Keratinocyte (primary cell): ENCODE results near the gene RTN4RL2. TPM values are rescaled to one million over a fixed set of nuclear protein-coding genes. Genes with fewer than 3 reads are reported as not detected.

Source experiments
- DNase-seq: peaks from one replicate; pipeline ENCODE4 v3.0.0-alpha.2; 2011; ENCODE audit warnings: low read depth, missing footprints, low spot score
- FAIRE-seq: peaks from 2 replicates; lab custom pipeline; 2011; peaks lifted over from hg19 to GRCh38; lab: Jason Lieb, UNC
- H2AFZ ChIP-seq: 2 replicates; pipeline ENCODE4 v1.6.0; 2012; ENCODE audit warnings: low read length, control low read depth, inconsistent platforms; ENCODE audit not compliant: control insufficient read depth
- H3K27ac ChIP-seq: 2 replicates; pipeline ENCODE4 v1.5.1; 2011; ENCODE audit warnings: low read length; ENCODE audit not compliant: control insufficient read depth, insufficient read depth
- H3K27me3 ChIP-seq: 3 replicates; pipeline ENCODE4 v1.6.0; 2011; ENCODE audit warnings: low read length; ENCODE audit not compliant: control insufficient read depth, insufficient read depth; ENCODE audit errors: extremely low read depth
- H3K36me3 ChIP-seq, 2 experiments: 2 replicates in 1 of 2; 3 replicates in 1 of 2; pipeline ENCODE4 v1.5.1; 2011; ENCODE audit warnings: low read length in 2 of 2, mild to moderate bottlenecking in 1 of 2; ENCODE audit not compliant: control insufficient read depth in 2 of 2, insufficient read depth in 2 of 2; ENCODE audit errors: extremely low read depth in 1 of 2
- H3K4me1 ChIP-seq: 3 replicates; pipeline ENCODE4 v1.5.1; 2011; ENCODE audit warnings: low read length; ENCODE audit not compliant: control insufficient read depth, insufficient read depth; ENCODE audit errors: extremely low read depth
- H3K4me2 ChIP-seq: 3 replicates; pipeline ENCODE4 v1.6.0; 2011; ENCODE audit warnings: low read depth, low read length; ENCODE audit not compliant: control insufficient read depth, insufficient read depth; ENCODE audit errors: extremely low read depth
- H3K4me3 ChIP-seq, 3 experiments: fragments of 200-600 bp in 1 of 3; sonication (generic) in 1 of 3; 2 replicates in 2 of 3; 3 replicates in 1 of 3; pipeline ENCODE4 v1.5.1; 2011 to 2016; ENCODE audit warnings: low read length in 3 of 3, mild to moderate bottlenecking in 3 of 3, control low read depth in 2 of 3, inconsistent platforms in 1 of 3, low read depth in 1 of 3, mixed read lengths in 1 of 3, mixed run types in 1 of 3, moderate library complexity in 1 of 3; ENCODE audit not compliant: control insufficient read depth in 2 of 3, insufficient read depth in 2 of 3; ENCODE audit errors: extremely low read depth in 1 of 3
- H3K79me2 ChIP-seq: 2 replicates; pipeline ENCODE4 v1.6.0; 2012; ENCODE audit warnings: low read length; ENCODE audit not compliant: control insufficient read depth, insufficient read depth
- H3K9ac ChIP-seq: 3 replicates; pipeline ENCODE4 v1.6.0; 2011; ENCODE audit warnings: low read length; ENCODE audit not compliant: control insufficient read depth, insufficient read depth; ENCODE audit errors: extremely low read depth
- H3K9me1 ChIP-seq: 3 replicates; pipeline ENCODE4 v1.6.0; 2011; ENCODE audit warnings: low read length; ENCODE audit not compliant: control insufficient read depth, insufficient read depth; ENCODE audit errors: extremely low read depth
- H3K9me3 ChIP-seq: 2 replicates; pipeline ENCODE4 v1.5.1; 2012; ENCODE audit warnings: low read depth, low read length; ENCODE audit not compliant: control insufficient read depth
- H4K20me1 ChIP-seq: 3 replicates; pipeline ENCODE4 v1.6.0; 2011; ENCODE audit warnings: low read length; ENCODE audit not compliant: control insufficient read depth, insufficient read depth; ENCODE audit errors: extremely low read depth
- CTCF ChIP-seq, 3 experiments: IDR thresholded peaks in 1 of 3; conservative IDR thresholded peaks in 1 of 3; optimal IDR thresholded peaks in 1 of 3; 2 replicates in 2 of 3; 3 replicates in 1 of 3; pipeline versions ENCODE3 to v1.5.1; 2011; ENCODE audit warnings: low read length in 3 of 3, mild to moderate bottlenecking in 3 of 3, moderate library complexity in 2 of 3, control low read depth in 1 of 3, inconsistent platforms in 1 of 3; ENCODE audit not compliant: insufficient read depth in 2 of 3; ENCODE audit errors: extremely low read depth in 1 of 3
- EZH2 ChIP-seq: IDR thresholded peaks from one replicate; pipeline ENCODE4 v1.6.1; 2012; ENCODE audit warnings: inconsistent platforms, mild to moderate bottlenecking, low read length, moderate library complexity
- dilution Hi-C: fragments of 300-500 bp; cut with MboI; formaldehyde crosslinking; loops from one replicate; pipeline ENCODE4 v1.7.0; 2020; ENCODE audit warnings: low sequenced_read_pairs; ENCODE audit not compliant: extremely low pct_ligation_motif_present
- polyA plus RNA-seq, 5 experiments: library from polyadenylated mRNA; depleted of rRNA in 3 of 5; stranded (reverse) in 3 of 5; stranded (forward) in 1 of 5; unstranded in 1 of 5; fragments of >200 nt; gene quantifications; 1 replicate in 1 of 5; 2 replicates in 3 of 5; 3 replicates in 1 of 5; pipeline versions ENCODE4 v1.2.1 to v1.2.3, GENCODE V29; 2011 to 2012; ENCODE audit warnings: missing spikeins in 2 of 5, low read depth in 1 of 5, low replicate concordance in 1 of 5

RTN4RL2 gene
- polyA plus RNA-seq, 1 donor (not counting 4 experiments of a cell fraction or from before 2014, with no cell fraction given) = 0.03 TPM

DNA sequence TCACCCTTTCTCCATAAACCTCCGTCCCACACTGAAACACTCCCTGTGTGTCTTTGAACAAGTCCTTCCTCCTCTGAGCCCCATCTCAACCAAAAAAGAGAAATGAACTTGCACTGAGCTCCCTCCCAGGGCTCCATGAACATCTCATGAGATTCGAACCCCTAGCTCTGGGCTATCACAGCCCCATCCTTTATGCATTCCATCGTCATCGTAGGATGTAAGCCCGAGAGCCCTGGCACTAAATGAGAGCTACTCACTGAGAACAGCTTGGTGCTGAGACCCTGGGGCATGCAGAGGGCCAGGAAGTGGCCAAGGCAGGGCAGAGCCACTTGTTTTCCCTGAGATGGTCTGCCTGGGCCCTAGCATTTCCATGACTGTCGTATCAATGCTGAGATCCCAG is 20.5 kb upstream of the RTN4RL2 start:
- H3K27ac ChIP-seq = no peak overlapping the region
- H3K79me2 ChIP-seq = no peaks in the 10 kb centered on the region
- H3K9me3 ChIP-seq = no peaks in the 10 kb centered on the region
- no peaks in the 10 kb centered on the region for H3K9me1 ChIP-seq
- H3K4me3 ChIP-seq = no peak overlapping the region
- H3K4me1 ChIP-seq = peaks cover 8% of the 10 kb centered on the region
- DNase-seq (no peak), FAIRE-seq (no peak)
- TF ChIP-seq CTCF (optimal IDR thresholded peaks at IDR 0.05 in 1 of 3, IDR thresholded peaks at IDR 0.05 in 1 of 3, conservative IDR thresholded peaks at IDR 0.05 in 1 of 3; ENCODE audit: extremely low read depth in 1 of 3, insufficient read depth in 2 of 3, low read length in 3 of 3) (no peak), EZH2 (no peak)
- no peak overlapping the region for H2AFZ ChIP-seq
- H3K4me2 ChIP-seq = no peak overlapping the region
- no peaks in the 10 kb centered on the region for H3K36me3 ChIP-seq
- dilution Hi-C loops = no loop called here
- H4K20me1 ChIP-seq = no peaks in the 10 kb centered on the region
- no peaks in the 10 kb centered on the region for H3K27me3 ChIP-seq
- no peak overlapping the region for H3K9ac ChIP-seq

GRCh38 chr11:57440744-57441414 is 19.4 kb upstream of the RTN4RL2 start:
- no peaks in the 10 kb centered on the region for H3K27me3 ChIP-seq
- H3K27ac ChIP-seq = no peak overlapping the region
- no peak overlapping the region for H3K9ac ChIP-seq
- no peaks in the 10 kb centered on the region for H3K36me3 ChIP-seq
- peaks cover 5% of the 10 kb centered on the region for H3K4me1 ChIP-seq
- dilution Hi-C loops = no loop called here
- H3K9me1 ChIP-seq = no peaks in the 10 kb centered on the region
- no peak overlapping the region for H3K4me3 ChIP-seq
- H3K9me3 ChIP-seq = no peaks in the 10 kb centered on the region
- H3K79me2 ChIP-seq = no peaks in the 10 kb centered on the region
- no peak overlapping the region for H3K4me2 ChIP-seq
- H2AFZ ChIP-seq = no peak overlapping the region
- DNase-seq = no peak
- H4K20me1 ChIP-seq = no peaks in the 10 kb centered on the region
- no peak for TF ChIP-seq EZH2
- no peak for TF ChIP-seq CTCF (optimal IDR thresholded peaks at IDR 0.05 in 1 of 3, IDR thresholded peaks at IDR 0.05 in 1 of 3, conservative IDR thresholded peaks at IDR 0.05 in 1 of 3; ENCODE audit: extremely low read depth in 1 of 3, insufficient read depth in 2 of 3, low read length in 3 of 3)
- no peak for FAIRE-seq
